Ureter (tissue), 1 donor: ENCODE data around the gene VSTM5. TPM values are rescaled to one million over a fixed set of nuclear protein-coding genes. Genes with fewer than 3 reads are reported as not detected.

Experiments
- DNase-seq: peaks from one replicate; pipeline ENCODE4 v3.0.0-alpha.2; 2020; ENCODE audit warnings: low spot score
- total RNA-seq: library from RNA; stranded (reverse); gene quantifications from one replicate; pipeline ENCODE4 v1.2.4, GENCODE V29; 2023
- donor health status: DM: yes; HTN: yes; CAD: no.

The VSTM5 gene
- total RNA-seq, 1 donor from 2014 or later = 1.4 TPM

GRCh38 chr11:93842461-93842860 lies 8.0 kb downstream of the VSTM5 start:
- peak; percentile 67 for DNase-seq

GRCh38 chr11:93842034-93842433 lies 8.4 kb downstream of the VSTM5 start:
- no peak for DNase-seq

- DNase-seq = no peak
Measured at GRCh38 chr11:93841446-93841845, 9.0 kb downstream of the VSTM5 start.

GRCh38 chr11:93840981-93841380 lies 9.4 kb downstream of the VSTM5 start:
- no peak for DNase-seq

- DNase-seq = no peak
Measured at GRCh38 chr11:93840180-93840579, 10.2 kb downstream of the VSTM5 start.

GRCh38 chr11:93838967-93839366 lies 11.5 kb downstream of the VSTM5 start:
- no peak for DNase-seq

- DNase-seq = no peak
Measured at GRCh38 chr11:93832780-93833179, 17.6 kb downstream of the VSTM5 start.

GRCh38 chr11:93831343-93832127 lies 18.9 kb downstream of the VSTM5 start:
- no peak for DNase-seq

- DNase-seq = no peak
Measured at GRCh38 chr11:93829598-93829997, 20.8 kb downstream of the VSTM5 start.

- DNase-seq = no peak
Measured at GRCh38 chr11:93827363-93827762, 23.1 kb downstream of the VSTM5 start.

GRCh38 chr11:93823210-93823609 lies 27.2 kb downstream of the VSTM5 start:
- DNase-seq = no peak

GRCh38 chr11:93822359-93822758 lies 28.1 kb downstream of the VSTM5 start:
- DNase-seq = no peak

GRCh38 chr11:93821617-93822016 lies 28.8 kb downstream of the VSTM5 start:
- no peak for DNase-seq

- DNase-seq = no peak
Measured at GRCh38 chr11:93820847-93821246, 29.6 kb downstream of the VSTM5 start.

- no peak for DNase-seq
Measured at GRCh38 chr11:93819966-93820695, 30.3 kb downstream of the VSTM5 start.

- no peak for DNase-seq
Measured at GRCh38 chr11:93817426-93818348, 32.7 kb downstream of the VSTM5 start.

GRCh38 chr11:93814966-93815633 lies 35.3 kb downstream of the VSTM5 start:
- no peak for DNase-seq

GRCh38 chr11:93813974-93814373 lies 36.4 kb downstream of the VSTM5 start:
- no peak for DNase-seq

GRCh38 chr11:93807980-93808379 lies 42.4 kb downstream of the VSTM5 start:
- DNase-seq = no peak

GRCh38 chr11:93804879-93805278 lies 45.5 kb downstream of the VSTM5 start:
- DNase-seq = no peak

- no peak for DNase-seq
Measured at GRCh38 chr11:93801366-93801765, 49.1 kb downstream of the VSTM5 start.
